SK-MEL-5 (cell line): ENCODE measurements around the gene C1orf198. TPM values are rescaled to one million over a fixed set of nuclear protein-coding genes. Genes with fewer than 3 reads are reported as not detected.

ENCODE experiments used
- DNase-seq: peaks from one replicate; pipeline ENCODE4 v3.0.0-alpha.2; 2016; ENCODE audit warnings: low read depth, low spot score
- in situ Hi-C: cut with HindIII; loops from 2 replicates; pipeline ENCODE4 v1.10.0; 2016; ENCODE audit warnings: low sequenced_read_pairs, high pct_unique_total_duplicates, low pct_unique_long_range_greater_than_20kb
- total RNA-seq: library from RNA; depleted of rRNA; stranded (reverse); fragments of >200 nt; shearing (Covaris generic); gene quantifications from 2 replicates; pipeline ENCODE4 v1.2.3, GENCODE V29; 2014

The C1orf198 gene
- total RNA-seq, 1 experiment from 2014 or later = 24.3 TPM

DNA sequence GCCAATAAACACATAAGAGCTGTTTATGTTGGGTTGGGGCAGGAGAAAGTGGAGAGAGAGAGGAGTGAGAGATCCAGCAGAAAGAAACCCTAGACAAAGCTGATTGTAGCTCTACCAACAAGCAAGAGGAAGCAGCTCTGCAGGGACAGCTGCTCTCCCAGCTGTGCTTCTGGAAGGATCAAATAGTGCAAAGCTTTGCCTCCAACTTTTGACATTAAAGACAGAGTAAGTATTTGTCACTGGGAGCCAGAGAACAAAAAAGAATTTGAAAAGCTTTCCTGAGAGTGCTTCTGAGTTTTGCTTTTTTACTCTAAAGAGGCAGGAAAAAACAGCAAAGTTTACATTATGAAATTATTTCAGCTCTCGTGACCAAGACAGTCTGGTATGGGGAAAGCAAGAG is 28.5 kb upstream of the C1orf198 start:
- in situ Hi-C loops = no loop called here
- DNase-seq = no peak

GRCh38 chr1:230895452-230895851 is 27.1 kb upstream of the C1orf198 start:
- DNase-seq = no peak
- in situ Hi-C loops = no loop called here

DNA sequence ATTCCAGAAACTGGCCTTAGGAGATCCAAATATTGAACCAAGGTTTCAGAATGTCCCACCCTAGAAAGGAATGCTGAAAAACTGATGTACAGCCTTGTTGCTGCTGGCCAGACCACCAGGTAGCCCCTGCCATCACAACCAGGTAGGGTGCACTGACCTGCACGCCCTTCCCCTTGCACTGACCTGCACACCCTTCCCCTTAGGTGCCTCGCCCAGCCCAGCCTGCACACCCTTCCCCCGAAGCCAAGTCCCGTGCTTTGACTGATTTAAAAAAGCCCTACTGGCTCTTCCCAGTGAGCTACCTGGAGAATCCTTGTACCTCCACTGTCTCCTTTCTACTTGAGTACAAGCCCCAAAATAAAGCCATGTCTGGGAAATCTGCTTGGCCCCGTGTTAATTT is 26.3 kb upstream of the C1orf198 start:
- in situ Hi-C loops = no loop called here
- DNase-seq = no peak

DNA sequence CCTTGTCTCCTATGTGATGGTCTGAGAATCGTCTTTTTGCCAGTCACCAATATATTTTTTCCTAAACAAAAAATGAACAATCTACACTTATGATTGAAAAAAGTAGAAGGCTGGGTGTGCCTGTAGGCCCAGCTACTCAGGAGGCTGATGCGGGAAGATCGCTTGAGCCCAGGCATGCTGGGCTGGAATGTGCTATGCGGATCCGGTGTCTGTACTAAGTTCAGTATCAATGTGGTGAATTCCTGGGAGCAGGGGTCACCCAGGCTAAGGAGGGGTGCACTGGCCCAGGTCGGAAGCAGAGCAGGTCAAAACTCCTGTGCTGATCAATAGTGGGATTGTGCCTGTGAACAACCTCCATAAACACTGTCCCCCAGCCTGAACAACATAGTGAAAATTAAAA is 25.7 kb upstream of the C1orf198 start:
- in situ Hi-C loops = no loop called here
- DNase-seq = no peak

GRCh38 chr1:230892018-230892491 is 23.7 kb upstream of the C1orf198 start:
- in situ Hi-C loops = no loop called here
- no peak for DNase-seq

- in situ Hi-C loops = no loop called here
- DNase-seq = peak; percentile 43
Measured at GRCh38 chr1:230891413-230891812, 23.1 kb upstream of the C1orf198 start.

DNA sequence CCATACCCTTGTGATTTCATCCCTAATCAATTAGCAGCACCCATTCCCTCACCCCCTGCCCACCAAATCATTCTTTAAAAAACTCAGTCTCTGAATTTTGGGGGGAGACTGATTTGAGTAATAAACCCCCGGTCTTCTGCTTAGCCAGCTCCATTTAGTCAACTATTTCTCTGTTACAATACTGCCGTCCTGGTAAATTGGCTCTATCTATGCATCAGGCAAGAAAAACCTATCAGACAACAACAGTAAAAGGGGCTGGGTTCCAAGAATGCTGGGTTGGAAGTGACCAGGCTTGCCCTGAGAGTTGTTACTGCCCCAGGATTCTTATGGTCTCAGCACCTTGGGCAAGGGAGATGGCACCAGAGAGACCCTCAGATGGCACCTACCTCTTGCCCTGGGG is 16.3 kb upstream of the C1orf198 start:
- in situ Hi-C loops = no loop called here
- no peak for DNase-seq

DNA sequence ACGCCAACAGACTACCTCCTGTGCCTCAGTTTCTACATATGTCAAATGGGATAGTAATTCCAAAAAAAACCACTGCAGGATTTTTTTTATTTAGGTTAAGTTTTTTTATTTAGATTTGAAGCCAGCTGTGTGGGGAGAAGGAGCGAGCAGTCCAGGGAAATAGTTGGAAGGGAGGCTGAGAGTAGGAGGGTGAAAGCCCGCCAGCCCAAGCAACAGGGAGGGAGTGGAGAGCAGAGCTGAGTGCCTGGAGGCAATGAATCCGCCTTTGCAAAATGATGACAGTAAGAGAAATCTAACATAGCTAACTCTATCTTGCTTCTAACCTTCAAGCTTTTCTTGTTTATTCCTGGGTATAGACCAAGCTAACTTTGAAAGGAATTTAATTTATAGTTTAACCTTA is 15.6 kb upstream of the C1orf198 start:
- DNase-seq = no peak
- in situ Hi-C loops = no loop called here

DNA sequence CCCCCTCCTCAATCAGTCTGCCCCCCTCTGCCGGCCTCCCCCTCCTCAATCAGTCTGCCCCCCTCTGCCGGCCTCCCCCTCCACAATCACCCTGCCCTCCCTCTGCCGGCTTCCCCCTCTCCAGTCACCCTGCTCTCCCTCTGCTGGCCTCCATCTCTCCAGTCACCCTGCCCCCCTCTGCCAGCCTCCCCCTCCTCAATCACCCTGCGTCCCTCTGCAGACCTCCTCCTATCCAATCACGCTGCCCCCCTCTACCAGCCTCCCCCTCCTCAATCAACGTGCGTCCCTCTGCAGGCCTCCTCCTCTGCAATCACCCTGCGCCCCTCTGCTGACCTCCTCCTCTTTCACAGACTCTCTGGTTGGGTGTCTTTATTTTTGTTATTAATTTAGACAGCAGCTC is 11.5 kb upstream of the C1orf198 start:
- DNase-seq = no peak
- in situ Hi-C loops = no loop called here

DNA sequence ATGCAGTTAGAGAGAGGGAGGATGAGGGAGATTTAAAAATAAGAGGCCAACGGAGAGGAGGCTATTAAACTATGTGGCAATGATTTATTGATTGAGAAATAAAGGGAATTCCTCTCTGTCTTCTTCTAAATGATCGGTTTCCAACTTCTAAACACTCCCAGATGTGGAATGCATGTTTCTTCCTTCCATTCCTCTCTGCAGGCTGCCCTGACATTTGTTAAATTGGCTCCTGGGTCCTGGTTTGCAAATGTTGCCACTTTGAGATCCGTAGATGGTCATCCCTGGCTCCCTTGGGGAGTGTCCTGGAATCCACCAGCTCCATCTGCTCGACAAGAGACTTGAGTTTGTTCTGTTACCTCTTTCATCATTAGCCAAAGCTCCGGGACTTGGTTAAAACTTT is 10.3 kb upstream of the C1orf198 start:
- in situ Hi-C loops = no loop called here
- DNase-seq = no peak

DNA sequence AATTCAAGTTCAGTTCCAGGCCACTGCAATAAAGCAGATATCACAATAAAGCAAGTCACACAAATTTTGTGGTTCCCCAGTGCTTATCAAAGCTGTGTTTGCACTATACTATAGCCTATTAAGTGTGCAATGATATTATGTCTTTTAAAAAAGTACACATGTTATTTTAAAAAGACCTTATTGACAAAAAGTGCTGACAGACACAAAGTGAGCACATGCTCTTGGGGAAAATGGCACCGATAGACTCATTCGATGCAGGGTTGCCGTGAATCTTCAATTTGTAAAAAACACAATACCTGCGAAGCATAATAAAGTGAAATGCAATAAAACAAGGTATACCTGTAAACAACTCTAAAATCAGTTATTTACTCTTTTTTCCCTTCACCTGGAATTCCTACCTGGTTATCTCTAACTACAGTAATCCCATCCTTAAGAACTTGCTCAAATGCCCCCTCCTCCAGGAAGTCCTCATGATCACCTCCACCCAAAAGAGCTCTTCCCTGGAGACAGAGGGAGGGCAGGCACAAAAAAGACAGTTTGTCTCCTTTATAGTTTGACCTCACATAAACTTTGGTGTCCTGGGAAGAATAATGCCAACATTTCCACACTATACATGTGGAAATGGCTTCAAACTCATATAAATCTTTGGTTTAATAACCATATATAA is 9.7 kb upstream of the C1orf198 start:
- in situ Hi-C loops = no loop called here
- DNase-seq = no peak

- no peak for DNase-seq
- in situ Hi-C loops = no loop called here
Measured at GRCh38 chr1:230877146-230877923, 9.0 kb upstream of the C1orf198 start.

DNA sequence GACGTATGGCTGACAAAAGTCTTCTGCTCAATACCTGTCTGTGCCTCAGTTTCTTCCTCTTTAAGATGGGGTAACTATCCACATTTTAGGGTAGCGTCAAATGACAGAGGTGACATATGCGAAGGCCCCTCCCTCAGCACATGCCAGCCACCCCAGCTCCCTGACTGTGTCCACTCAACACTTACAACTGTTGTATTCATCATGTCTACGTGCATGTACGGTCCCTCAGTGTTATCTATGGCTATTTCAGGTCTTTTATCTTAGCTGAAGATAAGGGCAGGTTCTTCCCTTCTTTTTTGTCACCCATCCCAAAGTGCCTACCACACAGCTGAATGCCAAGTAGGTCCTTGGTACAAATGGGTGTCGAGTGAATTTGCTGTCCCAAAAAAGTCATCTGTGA is 8.3 kb upstream of the C1orf198 start:
- DNase-seq = no peak
- in situ Hi-C loops = no loop called here

DNA sequence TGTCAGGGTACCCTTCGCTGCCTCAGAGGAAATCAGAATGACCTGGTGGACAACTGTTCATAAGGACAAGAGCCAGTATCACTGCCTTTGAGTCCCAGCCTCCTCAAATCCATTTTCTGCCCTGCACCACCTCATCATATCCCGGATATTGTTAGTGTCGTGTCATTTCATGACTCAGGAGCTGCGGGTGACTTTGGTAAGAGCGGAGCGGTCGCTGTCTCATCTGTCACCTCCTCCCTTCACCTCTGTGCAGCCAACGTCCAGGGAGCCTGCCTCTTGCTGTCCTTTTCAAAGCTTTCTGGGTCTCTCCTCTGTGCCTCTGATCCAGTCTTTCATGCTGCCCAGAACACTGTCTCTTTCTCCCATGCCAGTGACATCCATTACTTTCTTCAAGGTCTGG is 7.0 kb upstream of the C1orf198 start:
- in situ Hi-C loops = no loop called here

GRCh38 chr1:230870916-230871315 is 2.6 kb upstream of the C1orf198 start:
- in situ Hi-C loops = no loop called here
- no peak for DNase-seq

More for the DNA sequence above, 7.0 kb upstream of the C1orf198 start:
- no peak for DNase-seq

- DNase-seq = no peak
- in situ Hi-C loops = no loop called here
Measured at GRCh38 chr1:230869500-230869899, 1.2 kb upstream of the C1orf198 start.

DNA sequence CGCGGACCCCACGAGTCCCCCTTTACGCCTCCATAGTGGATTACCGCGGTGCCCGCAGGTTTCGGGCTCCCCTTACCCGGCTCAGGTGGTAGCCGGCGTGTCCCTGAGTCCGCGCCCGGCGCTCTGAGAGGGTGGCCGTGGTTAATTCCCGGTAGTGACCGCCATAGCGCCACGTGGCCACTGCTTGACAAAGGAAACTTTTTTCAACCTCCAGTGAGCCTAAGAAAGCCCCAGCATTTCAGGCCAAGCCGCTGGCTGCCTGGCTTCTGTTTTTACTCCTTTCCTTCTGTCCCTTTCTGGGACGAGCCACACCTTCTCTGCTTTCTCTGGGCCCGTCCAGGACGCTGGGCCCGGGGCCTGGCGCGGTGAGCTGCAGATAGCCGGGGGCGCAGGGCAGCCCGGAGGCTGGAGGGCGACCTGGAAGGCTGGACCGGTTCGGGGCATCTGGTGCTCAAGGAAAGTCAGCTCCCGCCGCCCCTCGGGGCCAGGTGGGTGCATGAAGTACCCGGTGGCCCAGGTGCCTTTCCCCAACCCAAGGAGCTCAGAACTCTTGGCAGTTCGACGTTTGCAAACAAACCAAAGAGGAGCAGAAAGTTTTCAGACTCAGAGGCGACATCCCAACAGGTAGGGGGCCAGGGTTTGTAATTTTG is 540 bp upstream of the C1orf198 start:
- peak; percentile 50 for DNase-seq
- in situ Hi-C loops = no loop called here

DNA sequence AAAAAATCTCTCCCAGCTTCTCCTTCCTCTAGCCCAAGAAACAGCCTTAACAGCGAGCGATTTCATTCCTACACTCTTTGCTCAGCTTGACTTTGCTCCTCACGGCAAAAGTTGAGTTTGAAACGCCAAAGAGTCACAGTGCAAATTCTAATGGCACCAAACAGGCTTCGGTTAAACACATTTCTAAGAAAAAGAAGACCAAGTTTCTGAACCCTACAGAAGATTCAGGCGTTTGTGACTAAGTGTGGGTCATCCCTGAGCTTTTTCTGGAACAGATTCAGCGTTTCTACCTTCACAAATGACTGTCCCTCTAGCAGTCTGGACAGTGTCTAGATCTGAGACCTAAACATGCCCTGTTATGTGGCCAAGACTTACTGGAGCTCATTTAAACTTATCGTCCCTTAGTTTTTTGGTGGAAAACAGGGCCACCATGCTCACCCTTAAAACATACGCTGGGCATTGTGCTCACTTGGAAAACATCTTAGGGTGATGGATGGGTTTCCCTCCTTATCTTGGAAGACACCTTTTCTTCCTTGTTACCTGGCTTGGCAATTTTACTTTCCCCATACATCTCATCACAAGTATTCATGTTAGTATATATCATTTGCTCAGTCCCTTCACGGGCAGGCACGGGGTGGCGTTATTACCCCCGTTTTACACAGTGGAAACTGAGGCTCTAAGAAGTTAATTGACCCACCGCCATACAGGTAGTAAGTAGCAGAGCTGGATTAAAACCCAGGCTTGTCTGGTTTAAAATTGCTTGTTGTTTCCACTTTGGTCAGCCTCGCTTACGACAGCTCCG is 1.0 kb downstream of the C1orf198 start:
- in situ Hi-C loops = no loop called here
- no peak for DNase-seq
